Stimulated activated CD4-positive, alpha-beta T cell treated with anti-CD3 and anti-CD28 coated beads, Interleukin-4, amount 100 ng/mL, for 24 hours (primary cell): ENCODE results near the gene APOE.
A peak's percentile ranks its signal among the peaks of the same experiment; 100 is the strongest.

ENCODE experiments used
- DNase-seq: peaks from one replicate; pipeline ENCODE4 v3.0.0-alpha.2; 2020

Gene APOE

GRCh38 chr19:44954649-44955504 is 49.3 kb downstream of the APOE start, which contains the start of gene CLPTM1:
Gene CLPTM1, plus strand, starts transcription at chr19:44955380. Its CDS starts 16 bp downstream, at chr19:44955396.
- DNase-seq, result peak; percentile 97

- no peak for DNase-seq
These were observed 50.2 kb downstream of the APOE start for GRCh38 chr19:44955505-44956439.

GRCh38 chr19:44957526-44957925 is 51.9 kb downstream of the APOE start:
- DNase-seq, result no peak

- DNase-seq, result no peak
These were observed 52.5 kb downstream of the APOE start for GRCh38 chr19:44958090-44958489.
